Measurements from ENCODE around the gene SUSD4. TPM values are rescaled to one million over a fixed set of nuclear protein-coding genes. Genes with fewer than 3 reads are reported as not detected.
"Not testable (repeated sequence)": the region's sequence is repeated elsewhere in the genome, so short reads cannot be mapped to it uniquely, and the experiment has no call there.

SUSD4 gene
- total RNA-seq, 1 donor from 2014 or later: 26.3 TPM

DNA sequence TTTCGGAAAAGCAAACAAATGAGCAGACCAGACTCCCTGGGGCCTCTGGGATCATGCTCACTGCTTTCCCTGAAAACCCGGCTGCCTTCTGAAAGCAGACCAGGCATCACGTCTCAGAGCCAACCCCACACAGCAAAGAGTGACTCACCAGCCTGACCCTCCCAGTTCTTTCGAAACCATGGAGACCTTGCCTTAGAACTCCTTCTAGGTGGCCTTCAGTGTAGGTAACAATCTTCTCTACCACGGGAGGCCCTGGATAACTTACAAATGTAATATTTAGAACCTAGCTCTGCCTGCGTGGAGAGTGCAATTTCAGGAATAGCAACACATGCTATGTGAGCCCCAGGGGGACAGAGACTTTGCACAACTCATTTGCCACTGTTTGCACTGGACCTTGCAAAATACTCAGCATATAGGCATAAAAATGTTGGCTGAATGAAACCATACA is 105.2 kb downstream of the SUSD4 start:
- intact Hi-C loops (cut with DNase I): no loop called here
- H3K4me1 ChIP-seq: peaks cover 9% of the 10 kb centered on the region
- H3K36me3 ChIP-seq: no peaks in the 10 kb centered on the region
- H3K27me3 ChIP-seq: no peaks in the 10 kb centered on the region
- TF ChIP-seq POLR2AphosphoS5 (IDR thresholded peaks at IDR 0.05; ENCODE audit: insufficient read depth in 1 of 2, low read depth in 1 of 2) (peak in 1 of 2 donors; percentile 10), CTCF (IDR thresholded peaks at IDR 0.05) (no peak), POLR2A (IDR thresholded peaks at IDR 0.05) (no peak)
- no peaks in the 10 kb centered on the region for H3K9me3 ChIP-seq
- H3K4me3 ChIP-seq: no peak overlapping the region
- H3K27ac ChIP-seq: no peak overlapping the region
- DNase-seq (ENCODE audit: extremely low spot score in 2 of 2): peak; percentile 12 to 74

- H3K9me3 ChIP-seq: no peaks in the 10 kb centered on the region
- H3K36me3 ChIP-seq: no peaks in the 10 kb centered on the region
- DNase-seq (ENCODE audit: extremely low spot score in 2 of 2): peak; percentile 74 to 77
- H3K27ac ChIP-seq: no peak overlapping the region
- TF ChIP-seq CTCF (IDR thresholded peaks at IDR 0.05) (no peak), POLR2A (IDR thresholded peaks at IDR 0.05) (no peak), POLR2AphosphoS5 (IDR thresholded peaks at IDR 0.05; ENCODE audit: insufficient read depth in 1 of 2, low read depth in 1 of 2) (no peak)
- H3K4me3 ChIP-seq: no peak overlapping the region
- intact Hi-C loops (cut with DNase I): no loop called here
- H3K4me1 ChIP-seq: peaks cover 9% of the 10 kb centered on the region
- no peaks in the 10 kb centered on the region for H3K27me3 ChIP-seq
These were observed 106.0 kb downstream of the SUSD4 start for GRCh38 chr1:223257856-223258550.

DNA sequence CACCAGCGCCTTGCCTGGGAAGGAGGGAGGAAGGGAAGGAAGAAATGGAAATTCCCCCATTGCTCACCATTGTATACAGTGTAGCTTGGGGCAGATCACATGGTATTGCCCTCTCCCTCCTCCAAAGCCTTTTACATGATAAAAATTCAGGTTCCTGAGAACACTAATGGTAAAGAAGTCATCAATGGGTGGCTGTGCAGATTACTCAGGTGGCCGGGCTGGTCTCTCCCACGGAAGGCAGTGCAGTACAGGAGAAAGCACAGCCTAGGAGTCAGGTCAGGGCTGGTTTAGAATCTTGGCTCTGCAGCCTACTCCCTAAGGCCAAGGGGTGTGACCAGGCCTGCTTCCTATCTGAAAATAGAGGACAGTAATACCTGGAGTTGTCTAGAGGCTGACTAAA is 107.9 kb downstream of the SUSD4 start:
- H3K36me3 ChIP-seq: no peaks in the 10 kb centered on the region
- H3K9me3 ChIP-seq: no peaks in the 10 kb centered on the region
- TF ChIP-seq POLR2AphosphoS5 (IDR thresholded peaks at IDR 0.05; ENCODE audit: insufficient read depth in 1 of 2, low read depth in 1 of 2) (no peak), POLR2A (IDR thresholded peaks at IDR 0.05) (no peak), CTCF (IDR thresholded peaks at IDR 0.05) (no peak)
- H3K27me3 ChIP-seq: no peaks in the 10 kb centered on the region
- no peak overlapping the region for H3K4me3 ChIP-seq
- H3K4me1 ChIP-seq: peaks cover 9% of the 10 kb centered on the region
- intact Hi-C loops (cut with DNase I): no loop called here
- DNase-seq (ENCODE audit: extremely low spot score in 2 of 2): peak; percentile 55 to 69
- H3K27ac ChIP-seq: no peak overlapping the region

DNA sequence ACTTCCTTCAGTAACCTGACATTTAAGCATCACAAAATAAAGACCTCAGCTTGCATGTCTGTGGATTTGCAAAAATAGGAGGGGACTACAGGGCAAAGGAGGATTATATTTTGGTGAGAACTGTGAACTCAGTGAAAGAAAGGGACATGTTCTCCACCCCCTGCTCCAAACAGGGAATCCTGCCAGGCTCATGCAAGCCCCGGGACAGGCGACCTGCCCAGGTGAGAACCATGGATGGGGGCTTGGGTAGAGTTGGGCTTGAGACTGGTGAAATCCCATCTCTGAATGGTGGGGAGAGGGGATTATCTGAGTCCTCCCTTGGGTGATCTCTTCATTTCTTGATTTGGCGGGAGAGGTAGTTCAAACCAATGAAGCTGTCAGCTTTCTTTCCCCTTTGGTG is 110.1 kb downstream of the SUSD4 start:
- Histone ChIP-seq H3K4me1 (peaks cover 6% of the 10 kb centered on the region), H3K27ac (no peak overlapping the region), H3K4me3 (no peak overlapping the region), H3K36me3 (no peaks in the 10 kb centered on the region), H3K9me3 (no peaks in the 10 kb centered on the region), H3K27me3 (no peaks in the 10 kb centered on the region)
- intact Hi-C loops (cut with DNase I): no loop called here
- DNase-seq (ENCODE audit: extremely low spot score in 2 of 2): peak in 1 of 2 donors; percentile 76
- TF ChIP-seq POLR2A (IDR thresholded peaks at IDR 0.05) (no peak), POLR2AphosphoS5 (IDR thresholded peaks at IDR 0.05; ENCODE audit: insufficient read depth in 1 of 2, low read depth in 1 of 2) (no peak), CTCF (IDR thresholded peaks at IDR 0.05) (no peak)

- H3K9me3 ChIP-seq; H3K4me3 ChIP-seq; H3K27me3 ChIP-seq; H3K27ac ChIP-seq; intact Hi-C loops (cut with DNase I); DNase-seq (ENCODE audit: extremely low spot score in 2 of 2); H3K4me1 ChIP-seq; H3K36me3 ChIP-seq: not testable (repeated sequence)
These were observed 112.6 kb downstream of the SUSD4 start for GRCh38 chr1:223251387-223251786.
